Caki2 (cell line): Measurements from ENCODE around the gene PODXL2. TPM values are rescaled to one million over a fixed set of nuclear protein-coding genes. Genes with fewer than 3 reads are reported as not detected.
"Not testable (repeated sequence)": the region's sequence is repeated elsewhere in the genome, so short reads cannot be mapped to it uniquely, and the experiment has no call there.

Experiments used
- DNase-seq: peaks from one replicate; pipeline ENCODE4 v3.0.0-alpha.2; 2015; ENCODE audit warnings: low read depth
- in situ Hi-C: cut with HindIII; loops from 2 replicates; pipeline ENCODE4 v1.10.0; 2016; ENCODE audit warnings: low sequenced_read_pairs, low pct_unique_long_range_greater_than_20kb, mixed read lengths
- total RNA-seq: library from RNA; depleted of rRNA; stranded (reverse); fragments of >200 nt; shearing (Covaris generic); gene quantifications from 2 replicates; pipeline ENCODE4 v1.2.3, GENCODE V29; 2014; ENCODE audit warnings: low replicate concordance

PODXL2 gene
- total RNA-seq, 1 experiment from 2014 or later: 62.4 TPM

GRCh38 chr3:127691489-127691888, 62.5 kb downstream of the PODXL2 start:
- DNase-seq: peak; percentile 73
- in situ Hi-C loops: no loop called here

GRCh38 chr3:127691974-127692373, 63.0 kb downstream of the PODXL2 start:
- no peak for DNase-seq
- in situ Hi-C loops: no loop called here

- in situ Hi-C loops: no loop called here
- DNase-seq: no peak
Measured at GRCh38 chr3:127692501-127693335, 63.7 kb downstream of the PODXL2 start.

GRCh38 chr3:127693336-127693843, 64.4 kb downstream of the PODXL2 start:
- no peak for DNase-seq
- in situ Hi-C loops: no loop called here

- peak; percentile 57 for DNase-seq
- in situ Hi-C loops: no loop called here
Measured at GRCh38 chr3:127694467-127695215, 65.7 kb downstream of the PODXL2 start.

GRCh38 chr3:127697551-127698240, 68.7 kb downstream of the PODXL2 start:
- DNase-seq: peak; percentile 34

GRCh38 chr3:127698286-127698685, 69.3 kb downstream of the PODXL2 start:
- in situ Hi-C loops: no loop called here
- DNase-seq: no peak

More at GRCh38 chr3:127697551-127698240, 68.7 kb downstream of the PODXL2 start:
- in situ Hi-C loops: no loop called here

GRCh38 chr3:127698691-127699415, 69.9 kb downstream of the PODXL2 start:
- no peak for DNase-seq
- in situ Hi-C loops: no loop called here

- in situ Hi-C loops: no loop called here
Measured at GRCh38 chr3:127699416-127700300, 70.7 kb downstream of the PODXL2 start.

GRCh38 chr3:127700406-127700805, 71.4 kb downstream of the PODXL2 start:
- no peak for DNase-seq
- in situ Hi-C loops: no loop called here

More at GRCh38 chr3:127699416-127700300, 70.7 kb downstream of the PODXL2 start:
- DNase-seq: no peak

- DNase-seq: no peak
- in situ Hi-C loops: no loop called here
Measured at GRCh38 chr3:127701280-127701911, 72.4 kb downstream of the PODXL2 start.

- in situ Hi-C loops: no loop called here
- no peak for DNase-seq
Measured at GRCh38 chr3:127702151-127702578, 73.2 kb downstream of the PODXL2 start.

GRCh38 chr3:127704840-127705239, 75.9 kb downstream of the PODXL2 start:
- in situ Hi-C loops, DNase-seq: not testable (repeated sequence)

GRCh38 chr3:127706312-127706711, 77.3 kb downstream of the PODXL2 start:
- no peak for DNase-seq
- in situ Hi-C loops: no loop called here

- in situ Hi-C loops: no loop called here
- no peak for DNase-seq
Measured at GRCh38 chr3:127706785-127707351, 77.9 kb downstream of the PODXL2 start.

- no peak for DNase-seq
- in situ Hi-C loops: no loop called here
Measured at GRCh38 chr3:127707851-127708411, 78.9 kb downstream of the PODXL2 start.
